Retinal pigment epithelial cell (primary cell): ENCODE results near the gene SRSF9.
"Not testable (repeated sequence)": the region's sequence is repeated elsewhere in the genome, so short reads cannot be mapped to it uniquely, and the experiment has no call there.

ENCODE experiments used
- DNase-seq: peaks from one replicate; pipeline ENCODE4 v3.0.0-alpha.2; 2010; ENCODE audit warnings: low read depth
- H3K4me3 ChIP-seq: 2 replicates; pipeline ENCODE4 v1.5.1; 2011; ENCODE audit warnings: mild to moderate bottlenecking, low read length, control low read depth, moderate library complexity
- TF ChIP-seq, protein P1 (sequence below): conservative IDR thresholded peaks from 2 replicates; pipeline ENCODE4 v1.5.1; 2011; ENCODE audit warnings: low read depth, low read length, control low read depth, inconsistent platforms

SRSF9 gene

DNA sequence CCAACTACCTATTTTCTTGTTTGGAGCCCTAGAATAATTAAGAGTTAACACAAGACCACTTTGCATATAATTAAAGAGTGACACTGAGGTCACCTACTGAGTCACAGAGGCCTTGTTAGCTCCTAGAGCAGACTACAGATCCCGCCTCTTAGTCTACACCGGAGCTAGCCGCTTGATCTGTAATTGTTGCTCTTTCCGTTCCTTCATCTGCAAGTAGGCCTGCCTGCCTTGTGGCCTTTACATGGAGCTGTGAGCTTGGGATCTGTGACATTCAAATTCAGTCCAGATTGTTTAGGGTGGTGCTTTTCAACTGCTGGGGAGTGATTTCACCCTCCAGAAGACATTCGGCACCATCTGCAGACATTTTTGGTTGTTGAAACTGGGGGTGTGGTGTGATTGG, 20.8 kb upstream of the SRSF9 start:
- TF ChIP-seq, protein P1, sequence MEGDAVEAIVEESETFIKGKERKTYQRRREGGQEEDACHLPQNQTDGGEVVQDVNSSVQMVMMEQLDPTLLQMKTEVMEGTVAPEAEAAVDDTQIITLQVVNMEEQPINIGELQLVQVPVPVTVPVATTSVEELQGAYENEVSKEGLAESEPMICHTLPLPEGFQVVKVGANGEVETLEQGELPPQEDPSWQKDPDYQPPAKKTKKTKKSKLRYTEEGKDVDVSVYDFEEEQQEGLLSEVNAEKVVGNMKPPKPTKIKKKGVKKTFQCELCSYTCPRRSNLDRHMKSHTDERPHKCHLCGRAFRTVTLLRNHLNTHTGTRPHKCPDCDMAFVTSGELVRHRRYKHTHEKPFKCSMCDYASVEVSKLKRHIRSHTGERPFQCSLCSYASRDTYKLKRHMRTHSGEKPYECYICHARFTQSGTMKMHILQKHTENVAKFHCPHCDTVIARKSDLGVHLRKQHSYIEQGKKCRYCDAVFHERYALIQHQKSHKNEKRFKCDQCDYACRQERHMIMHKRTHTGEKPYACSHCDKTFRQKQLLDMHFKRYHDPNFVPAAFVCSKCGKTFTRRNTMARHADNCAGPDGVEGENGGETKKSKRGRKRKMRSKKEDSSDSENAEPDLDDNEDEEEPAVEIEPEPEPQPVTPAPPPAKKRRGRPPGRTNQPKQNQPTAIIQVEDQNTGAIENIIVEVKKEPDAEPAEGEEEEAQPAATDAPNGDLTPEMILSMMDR: no peak
- H3K4me3 ChIP-seq: no peak overlapping the region
- DNase-seq: no peak

DNA sequence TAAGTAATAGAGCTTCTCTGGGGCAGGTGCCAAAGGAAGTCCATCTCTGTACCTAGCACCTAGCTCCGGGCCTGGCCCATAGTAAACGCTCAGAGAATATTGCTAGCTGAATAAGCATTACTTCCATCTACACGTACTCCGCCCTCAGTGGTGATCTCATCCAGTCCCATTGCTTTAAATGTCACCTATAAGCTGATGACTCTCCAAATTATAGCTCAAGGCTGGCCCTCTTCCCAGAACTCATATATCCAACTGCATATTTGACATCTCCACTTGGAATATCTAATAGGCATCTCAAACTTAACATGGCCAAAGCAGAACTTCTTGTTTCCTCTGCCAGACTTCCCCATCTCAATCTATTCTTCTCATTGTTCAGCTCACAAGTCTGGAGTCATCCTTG, 19.5 kb upstream of the SRSF9 start:
- TF ChIP-seq, protein P1: no peak
- no peak for DNase-seq
- no peak overlapping the region for H3K4me3 ChIP-seq

DNA sequence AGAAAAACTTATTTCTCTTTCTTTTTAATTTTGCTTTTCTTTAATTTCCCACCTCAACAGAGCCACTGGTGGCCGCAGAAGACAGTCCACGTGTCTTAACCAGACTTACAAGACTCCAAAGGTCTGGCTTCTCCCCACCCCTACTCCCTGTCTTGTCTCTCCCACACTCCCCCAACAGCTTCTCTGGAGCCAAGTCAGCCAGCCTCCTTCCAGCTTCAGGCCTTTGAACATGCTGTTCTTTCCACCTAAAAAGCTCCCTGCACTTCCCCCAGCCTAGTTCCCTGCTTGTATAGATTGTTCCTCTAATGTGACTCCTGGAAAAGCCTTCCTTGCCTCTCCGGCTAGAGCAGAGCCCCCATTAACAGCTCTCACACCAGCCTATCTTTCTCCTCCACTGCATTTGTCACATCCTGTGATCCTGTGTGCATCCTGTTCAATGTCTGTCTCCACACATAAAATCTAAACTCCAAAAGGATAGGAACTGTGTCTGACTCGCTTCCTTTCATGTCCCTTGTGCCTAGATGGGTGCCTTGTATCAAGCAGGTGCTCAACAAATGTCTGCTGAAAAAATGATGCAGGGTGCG, 18.6 kb upstream of the SRSF9 start:
- no peak for DNase-seq
- H3K4me3 ChIP-seq: no peak overlapping the region

DNA sequence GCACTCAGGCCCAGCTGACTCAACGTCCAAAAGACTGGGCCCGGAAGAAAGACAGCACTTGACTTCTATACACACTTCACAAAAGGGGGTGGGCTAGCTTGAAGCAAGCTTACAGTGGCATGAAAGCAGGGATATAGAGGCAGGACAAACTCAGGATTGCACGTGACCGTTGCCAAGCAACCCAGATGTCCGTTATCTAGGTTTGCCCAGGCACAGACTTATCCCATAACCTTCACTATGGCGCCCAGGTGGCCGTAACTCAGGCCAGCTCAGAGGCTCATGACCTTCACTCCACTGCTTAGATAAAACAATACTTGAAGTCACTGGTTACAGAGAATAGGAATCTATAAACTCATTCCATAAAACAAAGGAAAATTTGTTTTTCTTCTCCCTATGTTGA, 18.0 kb upstream of the SRSF9 start:
- H3K4me3 ChIP-seq, DNase-seq: not testable (repeated sequence)

More for the DNA sequence above, 18.6 kb upstream of the SRSF9 start:
- TF ChIP-seq, protein P1: no peak

DNA sequence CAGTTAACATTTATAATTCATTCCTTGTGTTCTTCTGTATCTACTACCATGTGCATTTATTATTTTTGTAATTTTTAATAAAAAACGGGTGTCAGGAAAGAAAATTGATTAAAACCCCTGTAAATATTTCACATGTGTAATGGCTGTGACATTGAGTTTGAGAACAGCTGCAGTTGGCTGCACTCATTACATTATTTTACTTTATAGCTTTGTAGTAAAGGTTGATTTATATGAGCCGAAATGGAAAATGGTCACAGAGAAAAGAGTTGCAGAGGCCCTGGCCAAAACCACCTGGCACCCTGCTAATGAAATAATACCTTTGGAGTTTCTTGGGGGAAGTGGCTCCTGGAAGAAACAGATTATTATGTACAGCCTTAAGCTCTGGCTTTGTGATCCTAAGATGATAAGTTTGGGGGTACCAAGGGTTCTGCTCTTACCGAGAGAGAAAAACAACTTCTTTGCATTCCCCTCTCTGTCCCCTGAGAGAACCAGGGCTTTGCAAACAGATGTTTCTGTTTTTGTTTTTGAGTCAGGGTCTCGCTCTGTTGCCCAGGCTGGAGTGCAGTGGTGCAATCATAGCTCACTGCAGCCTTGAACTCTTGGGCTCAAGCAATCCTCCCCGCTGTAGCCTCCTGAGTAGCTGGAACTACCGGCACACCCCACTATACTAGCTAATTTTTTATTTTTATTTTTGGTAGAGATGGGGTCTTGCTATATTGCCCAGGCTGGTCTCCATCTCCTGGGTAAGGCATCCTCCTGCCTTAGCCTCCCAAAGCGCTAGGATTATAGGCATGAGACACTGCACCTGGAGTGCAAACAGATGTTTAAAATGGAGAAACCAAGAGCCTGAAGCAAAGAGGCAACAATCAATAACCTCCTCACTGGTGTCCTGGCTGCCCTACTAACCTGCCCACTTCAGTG, 16.7 kb upstream of the SRSF9 start:
- TF ChIP-seq, protein P1: no peak
- no peak overlapping the region for H3K4me3 ChIP-seq
- no peak for DNase-seq

DNA sequence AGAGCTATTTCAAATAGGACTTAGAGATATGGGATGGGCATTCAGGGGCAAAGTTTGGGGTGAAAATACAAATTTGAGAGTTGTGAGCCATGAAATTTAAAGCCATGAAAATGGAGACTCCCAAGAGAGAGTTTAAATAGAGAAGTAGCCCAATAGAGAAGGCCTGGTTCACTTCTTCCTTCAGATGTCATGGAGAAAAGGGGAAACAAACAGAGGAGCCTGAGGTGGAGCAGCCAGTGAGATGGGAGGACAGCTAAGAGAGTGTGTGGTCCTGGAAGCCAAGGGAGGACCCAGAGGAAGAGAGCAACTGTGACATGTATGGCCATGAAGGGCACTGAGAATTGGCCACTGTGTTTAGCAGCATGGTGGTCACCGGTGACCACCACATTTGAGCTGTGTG, 14.1 kb upstream of the SRSF9 start:
- no peak overlapping the region for H3K4me3 ChIP-seq
- TF ChIP-seq, protein P1: no peak
- no peak for DNase-seq

DNA sequence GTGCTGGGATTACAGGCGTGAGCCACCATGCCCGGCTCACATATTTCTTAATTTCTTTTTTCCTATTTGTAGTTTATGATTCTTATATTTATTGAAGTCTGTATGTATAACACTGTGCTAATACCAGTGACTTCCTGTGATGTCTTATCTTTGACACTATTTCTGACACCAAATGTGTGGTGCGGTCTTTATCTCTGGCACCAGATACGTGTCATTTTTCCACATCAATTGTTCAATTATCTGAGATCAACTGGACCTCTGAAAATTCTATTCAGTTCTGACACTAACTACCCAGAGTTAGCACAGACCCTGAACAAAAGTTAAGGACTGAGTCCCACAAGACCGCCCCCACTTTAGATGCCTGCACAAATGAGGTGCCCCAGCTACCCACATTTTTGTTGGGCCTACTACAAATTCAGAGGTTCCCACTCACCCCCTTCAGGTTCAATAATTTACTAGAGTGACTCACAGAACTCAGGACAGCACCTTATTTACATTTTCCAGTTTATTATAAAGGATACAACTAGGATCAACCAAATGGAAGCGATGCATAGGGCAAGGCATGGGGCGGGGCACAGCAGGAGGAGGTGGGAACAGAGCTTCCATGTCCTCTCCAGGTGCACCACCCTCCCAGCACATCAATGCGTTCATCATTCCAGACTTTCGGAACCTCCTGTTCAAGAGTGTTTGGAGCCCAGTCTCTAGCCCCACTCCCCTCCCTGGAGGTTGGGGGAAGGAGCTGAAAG, 11.6 kb upstream of the SRSF9 start:
- no peak overlapping the region for H3K4me3 ChIP-seq
- TF ChIP-seq, protein P1: no peak
- DNase-seq: no peak
